ENCODE data around the gene GIT1.

DNA sequence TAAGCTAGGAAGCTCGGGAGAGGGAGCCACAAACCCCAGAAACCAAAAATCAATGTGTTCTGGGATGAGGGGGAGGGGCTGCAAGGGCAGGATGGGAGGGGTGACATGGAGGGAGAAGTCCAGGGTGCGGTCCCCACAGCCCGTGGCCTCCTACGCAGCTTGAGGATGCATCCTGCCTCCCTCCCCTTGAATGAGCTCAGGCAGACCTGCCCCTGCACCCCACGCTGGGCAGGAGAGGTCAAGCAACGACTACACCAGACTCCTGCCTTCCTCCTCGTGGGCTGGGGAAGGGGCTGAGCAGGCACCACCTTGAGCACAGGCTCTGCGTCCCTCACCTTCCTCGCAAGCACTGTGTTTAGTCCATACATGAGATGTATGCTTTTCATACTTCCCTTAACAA lies 7.4 kb upstream of the GIT1 start:
- no peak for TF ChIP-seq EZH2 (IDR thresholded peaks at IDR 0.05; ENCODE audit: borderline replicate concordance, low read depth, low read length, poor library complexity, severe bottlenecking)
- TF ChIP-seq, protein P1, sequence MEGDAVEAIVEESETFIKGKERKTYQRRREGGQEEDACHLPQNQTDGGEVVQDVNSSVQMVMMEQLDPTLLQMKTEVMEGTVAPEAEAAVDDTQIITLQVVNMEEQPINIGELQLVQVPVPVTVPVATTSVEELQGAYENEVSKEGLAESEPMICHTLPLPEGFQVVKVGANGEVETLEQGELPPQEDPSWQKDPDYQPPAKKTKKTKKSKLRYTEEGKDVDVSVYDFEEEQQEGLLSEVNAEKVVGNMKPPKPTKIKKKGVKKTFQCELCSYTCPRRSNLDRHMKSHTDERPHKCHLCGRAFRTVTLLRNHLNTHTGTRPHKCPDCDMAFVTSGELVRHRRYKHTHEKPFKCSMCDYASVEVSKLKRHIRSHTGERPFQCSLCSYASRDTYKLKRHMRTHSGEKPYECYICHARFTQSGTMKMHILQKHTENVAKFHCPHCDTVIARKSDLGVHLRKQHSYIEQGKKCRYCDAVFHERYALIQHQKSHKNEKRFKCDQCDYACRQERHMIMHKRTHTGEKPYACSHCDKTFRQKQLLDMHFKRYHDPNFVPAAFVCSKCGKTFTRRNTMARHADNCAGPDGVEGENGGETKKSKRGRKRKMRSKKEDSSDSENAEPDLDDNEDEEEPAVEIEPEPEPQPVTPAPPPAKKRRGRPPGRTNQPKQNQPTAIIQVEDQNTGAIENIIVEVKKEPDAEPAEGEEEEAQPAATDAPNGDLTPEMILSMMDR (conservative IDR thresholded peaks at IDR 0.05; ENCODE audit: low read depth, low read length) = no peak

Data from A673 (cell line).